HG03175 (cell line): ENCODE results near the gene TJP3.
"Not testable (repeated sequence)": the region's sequence is repeated elsewhere in the genome, so short reads cannot be mapped to it uniquely, and the experiment has no call there.

Experiments
- ATAC-seq: cut with Tn5 transposase; IDR thresholded peaks from one replicate; pipeline ENCODE4 v1.9.1; 2021; ENCODE audit warnings: mild to moderate bottlenecking, moderate library complexity; ENCODE audit not compliant: unreplicated experiment

Gene TJP3

GRCh38 chr19:3765757-3766156 is 57.6 kb downstream of the TJP3 start:
- ATAC-seq: not testable (repeated sequence)

- ATAC-seq: no peak
These were observed 58.3 kb downstream of the TJP3 start for GRCh38 chr19:3766520-3766919.

- no peak for ATAC-seq
These were observed 58.9 kb downstream of the TJP3 start for GRCh38 chr19:3767050-3767449.

- no peak for ATAC-seq
These were observed 60.0 kb downstream of the TJP3 start for GRCh38 chr19:3768015-3768747.

GRCh38 chr19:3768748-3769099 is 60.5 kb downstream of the TJP3 start:
- ATAC-seq: no peak

GRCh38 chr19:3769494-3769893 is 61.3 kb downstream of the TJP3 start:
- no peak for ATAC-seq

- no peak for ATAC-seq
These were observed 62.2 kb downstream of the TJP3 start for GRCh38 chr19:3770136-3770999.

GRCh38 chr19:3771000-3771905 is 63.1 kb downstream of the TJP3 start:
- ATAC-seq: no peak

GRCh38 chr19:3771906-3772455 is 63.8 kb downstream of the TJP3 start, which contains the start of gene RAX2:
TSS of gene RAX2 (minus strand) at chr19:3772228. CDS start at chr19:3771742, 486 bp downstream.
- no peak for ATAC-seq

- no peak for ATAC-seq
These were observed 65.8 kb downstream of the TJP3 start for GRCh38 chr19:3773814-3774515.

- no peak for ATAC-seq
These were observed 66.6 kb downstream of the TJP3 start for GRCh38 chr19:3774621-3775373.

- ATAC-seq: no peak
These were observed 67.2 kb downstream of the TJP3 start for GRCh38 chr19:3775374-3775711.

- no peak for ATAC-seq
These were observed 67.6 kb downstream of the TJP3 start for GRCh38 chr19:3775831-3776230.

- ATAC-seq: no peak
These were observed 68.4 kb downstream of the TJP3 start for GRCh38 chr19:3776479-3777040.

- ATAC-seq: no peak
These were observed 70.1 kb downstream of the TJP3 start for GRCh38 chr19:3778104-3778867.

GRCh38 chr19:3778899-3779723 is 70.9 kb downstream of the TJP3 start:
- ATAC-seq: no peak

- ATAC-seq: no peak
These were observed 72.7 kb downstream of the TJP3 start for GRCh38 chr19:3780786-3781304.
